ENCODE results near the gene RFT1. TPM values are rescaled to one million over a fixed set of nuclear protein-coding genes. Genes with fewer than 3 reads are reported as not detected.

The RFT1 gene
- total and polyA plus RNA-seq, 2 experiments from 2014 or later = 11.3 to 13.3 TPM

- Mint-ChIP-seq H3K36me3 (ENCODE audit: low read depth) (peaks cover 28% of the 10 kb centered on the region), H3K4me1 (peaks cover 11% of the 10 kb centered on the region), H3K27ac (no peak overlapping the region), H3K9me3 (no peaks in the 10 kb centered on the region), H3K4me3 (no peak overlapping the region), H3K27me3 (ENCODE audit: insufficient read depth, low read depth, poor library complexity) (no peaks in the 10 kb centered on the region)
- Histone ChIP-seq H3K4me2 (no peak overlapping the region), H4K20me1 (replicated peaks; ENCODE audit: insufficient read depth) (peaks cover 5% of the 10 kb centered on the region; the same call in 1 of the 2 replicates), H3K4me3 (no peak overlapping the region), H3K27ac (ENCODE audit: low read depth) (no peak overlapping the region), H3K27me3 (ENCODE audit: insufficient read depth) (no peaks in the 10 kb centered on the region), H3F3A (replicated peaks; ENCODE audit: low read depth) (peaks cover 3% of the 10 kb centered on the region; the same call in 1 of the 2 replicates), H3K9me2 (ENCODE audit: insufficient read depth) (no peaks in the 10 kb centered on the region), H3K79me2 (replicated peaks; ENCODE audit: insufficient read depth) (peaks cover 15% of the 10 kb centered on the region), H3K4me1 (ENCODE audit: insufficient read depth) (peaks cover 4% of the 10 kb centered on the region), H3K36me3 (ENCODE audit: insufficient read depth) (peaks cover 20% of the 10 kb centered on the region), H2AFZ (no peak overlapping the region)
- DNase-seq (ENCODE audit: low spot score) (no peak), ATAC-seq (no peak)
- no peak for TF ChIP-seq JUNB (IDR thresholded peaks at IDR 0.05; ENCODE audit: unreplicated experiment)
- TF ChIP-seq ZNF114 (CRISPR knock-in tag; IDR thresholded peaks at IDR 0.05) = no peak
- TF ChIP-seq EZH2 (IDR thresholded peaks at IDR 0.05; ENCODE audit: low read depth, unreplicated experiment) = no peak
- TF ChIP-seq ETS1 (IDR thresholded peaks at IDR 0.05) = no peak
- no peak for TF ChIP-seq CREB1 (CRISPR knock-in tag; IDR thresholded peaks at IDR 0.05; ENCODE audit: low read depth)
- TF ChIP-seq POLR2AphosphoS5 (IDR thresholded peaks at IDR 0.05; ENCODE audit: low read depth) = no peak
- no peak for TF ChIP-seq ZNF331 (CRISPR knock-in tag; IDR thresholded peaks at IDR 0.05; ENCODE audit: low read depth)
- no peak for TF ChIP-seq EZH2phosphoT487 (IDR thresholded peaks at IDR 0.05; ENCODE audit: unreplicated experiment)
- TF ChIP-seq NANOG (IDR thresholded peaks at IDR 0.05; ENCODE audit: borderline replicate concordance) = no peak
- TF ChIP-seq, protein P1, sequence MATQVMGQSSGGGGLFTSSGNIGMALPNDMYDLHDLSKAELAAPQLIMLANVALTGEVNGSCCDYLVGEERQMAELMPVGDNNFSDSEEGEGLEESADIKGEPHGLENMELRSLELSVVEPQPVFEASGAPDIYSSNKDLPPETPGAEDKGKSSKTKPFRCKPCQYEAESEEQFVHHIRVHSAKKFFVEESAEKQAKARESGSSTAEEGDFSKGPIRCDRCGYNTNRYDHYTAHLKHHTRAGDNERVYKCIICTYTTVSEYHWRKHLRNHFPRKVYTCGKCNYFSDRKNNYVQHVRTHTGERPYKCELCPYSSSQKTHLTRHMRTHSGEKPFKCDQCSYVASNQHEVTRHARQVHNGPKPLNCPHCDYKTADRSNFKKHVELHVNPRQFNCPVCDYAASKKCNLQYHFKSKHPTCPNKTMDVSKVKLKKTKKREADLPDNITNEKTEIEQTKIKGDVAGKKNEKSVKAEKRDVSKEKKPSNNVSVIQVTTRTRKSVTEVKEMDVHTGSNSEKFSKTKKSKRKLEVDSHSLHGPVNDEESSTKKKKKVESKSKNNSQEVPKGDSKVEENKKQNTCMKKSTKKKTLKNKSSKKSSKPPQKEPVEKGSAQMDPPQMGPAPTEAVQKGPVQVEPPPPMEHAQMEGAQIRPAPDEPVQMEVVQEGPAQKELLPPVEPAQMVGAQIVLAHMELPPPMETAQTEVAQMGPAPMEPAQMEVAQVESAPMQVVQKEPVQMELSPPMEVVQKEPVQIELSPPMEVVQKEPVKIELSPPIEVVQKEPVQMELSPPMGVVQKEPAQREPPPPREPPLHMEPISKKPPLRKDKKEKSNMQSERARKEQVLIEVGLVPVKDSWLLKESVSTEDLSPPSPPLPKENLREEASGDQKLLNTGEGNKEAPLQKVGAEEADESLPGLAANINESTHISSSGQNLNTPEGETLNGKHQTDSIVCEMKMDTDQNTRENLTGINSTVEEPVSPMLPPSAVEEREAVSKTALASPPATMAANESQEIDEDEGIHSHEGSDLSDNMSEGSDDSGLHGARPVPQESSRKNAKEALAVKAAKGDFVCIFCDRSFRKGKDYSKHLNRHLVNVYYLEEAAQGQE (IDR thresholded peaks at IDR 0.05; ENCODE audit: unreplicated experiment) = no peak
- TF ChIP-seq STAT1 (IDR thresholded peaks at IDR 0.05; ENCODE audit: unreplicated experiment) = no peak
- TF ChIP-seq ZNF462 (CRISPR knock-in tag; IDR thresholded peaks at IDR 0.05) = no peak
- TF ChIP-seq, protein P2, sequence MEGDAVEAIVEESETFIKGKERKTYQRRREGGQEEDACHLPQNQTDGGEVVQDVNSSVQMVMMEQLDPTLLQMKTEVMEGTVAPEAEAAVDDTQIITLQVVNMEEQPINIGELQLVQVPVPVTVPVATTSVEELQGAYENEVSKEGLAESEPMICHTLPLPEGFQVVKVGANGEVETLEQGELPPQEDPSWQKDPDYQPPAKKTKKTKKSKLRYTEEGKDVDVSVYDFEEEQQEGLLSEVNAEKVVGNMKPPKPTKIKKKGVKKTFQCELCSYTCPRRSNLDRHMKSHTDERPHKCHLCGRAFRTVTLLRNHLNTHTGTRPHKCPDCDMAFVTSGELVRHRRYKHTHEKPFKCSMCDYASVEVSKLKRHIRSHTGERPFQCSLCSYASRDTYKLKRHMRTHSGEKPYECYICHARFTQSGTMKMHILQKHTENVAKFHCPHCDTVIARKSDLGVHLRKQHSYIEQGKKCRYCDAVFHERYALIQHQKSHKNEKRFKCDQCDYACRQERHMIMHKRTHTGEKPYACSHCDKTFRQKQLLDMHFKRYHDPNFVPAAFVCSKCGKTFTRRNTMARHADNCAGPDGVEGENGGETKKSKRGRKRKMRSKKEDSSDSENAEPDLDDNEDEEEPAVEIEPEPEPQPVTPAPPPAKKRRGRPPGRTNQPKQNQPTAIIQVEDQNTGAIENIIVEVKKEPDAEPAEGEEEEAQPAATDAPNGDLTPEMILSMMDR (conservative IDR thresholded peaks at IDR 0.05; ENCODE audit: low read depth in 2 of 2) = no peak
Measured at GRCh38 chr3:53126601-53127000, 3.6 kb downstream of the RFT1 start.
